ENCODE results near the gene ITM2B. TPM values are rescaled to one million over a fixed set of nuclear protein-coding genes. Genes with fewer than 3 reads are reported as not detected.

The ITM2B gene
- total RNA-seq, 2 experiments from 2014 or later = 305 to 323 TPM

GRCh38 chr13:48302871-48303358 lies 69.9 kb downstream of the ITM2B start:
- peak in 1 of 14 experiments; percentile 50 for DNase-seq
- peak overlapping the region; percentile 97 to 98 for H3K27ac ChIP-seq (ENCODE audit: low read depth in 1 of 2, low read length in 2 of 2)
- no peak for TF ChIP-seq CTCF (IDR thresholded peaks at IDR 0.05)
- H3K9me3 ChIP-seq (ENCODE audit: control insufficient read depth in 1 of 2, insufficient read depth in 1 of 2, low read length in 2 of 2) = no peaks in the 10 kb centered on the region
- Mint-ChIP-seq H3K36me3 (ENCODE audit: low read depth) (peaks cover 32% of the 10 kb centered on the region), H3K27me3 (no peaks in the 10 kb centered on the region), H3K4me1 (ENCODE audit: low read depth) (peaks cover 45% of the 10 kb centered on the region), H3K4me3 (peak overlapping the region; percentile 92), H3K27ac (peak overlapping the region; percentile 97), H3K9me3 (no peaks in the 10 kb centered on the region)
- intact Hi-C loops (cut with DNase I, micrococcal nuclease) = loop anchor here (1.0 to 5.0 kb wide), 7 partner anchors 67 to 266 kb away; partner anchors contain the start of genes ITM2B (in 2 of the 2), MED4 (in 1 of the 2), NUDT15 (in 1 of the 2) and RCBTB2 (in 1 of the 2)
- peaks cover 18% of the 10 kb centered on the region for H3K4me1 ChIP-seq (ENCODE audit: insufficient read depth, low read length)
- peak overlapping the region; percentile 95 for H3K4me3 ChIP-seq (ENCODE audit: low read length)
- no peaks in the 10 kb centered on the region for H3K27me3 ChIP-seq (ENCODE audit: control insufficient read depth in 1 of 2, insufficient read depth in 2 of 2, low read length in 2 of 2)
- H3K36me3 ChIP-seq (ENCODE audit: insufficient read depth, low read length) = peaks cover 2% of the 10 kb centered on the region
- ChIA-PET CTCF (interaction anchor here (0.5 to 2.3 kb wide), 4 partner anchors 12 to 808 kb away, joined by 3 to 15 read pairs (median 3); partner anchors contain the start of gene MED4), POLR2A (interaction anchor here (0.7 to 3.5 kb wide), 13 partner anchors 15 to 265 kb away, joined by 3 to 17 read pairs (median 5); partner anchors contain the start of genes ITM2B, MED4, NUDT15 and RCBTB2)
- peak; percentile 23 for ATAC-seq (ENCODE audit: poor library complexity)

GRCh38 chr13:48303359-48304142 lies 70.5 kb downstream of the ITM2B start, which contains the start of gene RB1:
RB1 (plus strand) TSS chr13:48303751; CDS start chr13:48303913, 162 bp downstream.
- peak; percentile 72 for ATAC-seq (ENCODE audit: poor library complexity)
- H3K27ac ChIP-seq (ENCODE audit: low read depth in 1 of 2, low read length in 2 of 2) = peak within 1 kb of the TSS; percentile 97 to 98
- POLR2A ChIA-PET = interaction anchor here (0.6 to 3.6 kb wide), 14 partner anchors 11 to 266 kb away, joined by 3 to 18 read pairs (median 4); partner anchors contain the start of genes ITM2B, MED4, NUDT15 and RCBTB2
- Mint-ChIP-seq H3K9me3 (no peaks in the 10 kb centered on the region), H3K36me3 (ENCODE audit: low read depth) (peaks cover 32% of the 10 kb centered on the region), H3K4me1 (ENCODE audit: low read depth) (peaks cover 45% of the 10 kb centered on the region), H3K27me3 (no peaks in the 10 kb centered on the region), H3K4me3 (peak within 1 kb of the TSS; percentile 92), H3K27ac (peak within 1 kb of the TSS; percentile 97)
- no peak for TF ChIP-seq CTCF (IDR thresholded peaks at IDR 0.05)
- CTCF ChIA-PET = interaction anchor here (0.5 to 2.3 kb wide), 3 partner anchors 12 to 808 kb away, joined by 3 to 15 read pairs (median 3); partner anchors contain the start of gene MED4
- intact Hi-C loops (cut with DNase I, micrococcal nuclease) = loop anchor here (1.0 to 5.0 kb wide), 8 partner anchors 15 to 266 kb away; partner anchors contain the start of genes ITM2B (in 2 of the 2), MED4 (in 1 of the 2), NUDT15 (in 1 of the 2) and RCBTB2 (in 1 of the 2)
- H3K4me3 ChIP-seq (ENCODE audit: low read length) = peak within 1 kb of the TSS; percentile 95
- H3K9me3 ChIP-seq (ENCODE audit: control insufficient read depth in 1 of 2, insufficient read depth in 1 of 2, low read length in 2 of 2) = no peaks in the 10 kb centered on the region
- peak; percentile 77 to 97 (median 85) for DNase-seq
- H3K4me1 ChIP-seq (ENCODE audit: insufficient read depth, low read length) = peaks cover 18% of the 10 kb centered on the region
- no peaks in the 10 kb centered on the region for H3K27me3 ChIP-seq (ENCODE audit: control insufficient read depth in 1 of 2, insufficient read depth in 2 of 2, low read length in 2 of 2)
- H3K36me3 ChIP-seq (ENCODE audit: insufficient read depth, low read length) = peaks cover 5% of the 10 kb centered on the region

All from CD4-positive, alpha-beta T cell (primary cell).